ENCODE results near the gene OTUD1. TPM values are rescaled to one million over a fixed set of nuclear protein-coding genes. Genes with fewer than 3 reads are reported as not detected.

OTUD1 gene
- total RNA-seq, 1 donor from 2014 or later: 24.1 TPM

GRCh38 chr10:23422003-23422411 lies 16.9 kb upstream of the OTUD1 start:
- DNase-seq (ENCODE audit: low spot score): no peak

- no peak for DNase-seq (ENCODE audit: low spot score)
These were observed 6.7 kb upstream of the OTUD1 start for GRCh38 chr10:23432166-23432565.

- no peak for DNase-seq (ENCODE audit: low spot score)
These were observed 6.2 kb upstream of the OTUD1 start for GRCh38 chr10:23432639-23433038.

DNA sequence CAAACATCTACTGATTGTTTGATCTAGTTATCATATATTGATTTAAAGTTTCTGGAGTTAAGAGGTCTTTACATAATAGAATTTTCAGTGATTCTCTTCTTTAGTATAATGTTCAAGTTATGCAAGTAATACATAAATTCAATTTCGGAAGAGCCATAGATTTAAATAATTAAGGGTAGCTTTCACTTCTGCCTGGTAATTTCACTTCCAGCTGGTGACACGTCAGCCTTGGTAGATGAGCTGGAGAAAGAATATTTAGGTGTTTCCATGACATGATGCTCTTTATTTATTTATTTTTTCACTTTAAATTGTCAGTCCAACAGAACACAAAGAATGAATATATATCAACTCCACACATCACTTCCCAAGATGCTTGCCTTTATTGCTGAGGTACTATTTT lies 5.2 kb upstream of the OTUD1 start:
- no peak for DNase-seq (ENCODE audit: low spot score)

DNA sequence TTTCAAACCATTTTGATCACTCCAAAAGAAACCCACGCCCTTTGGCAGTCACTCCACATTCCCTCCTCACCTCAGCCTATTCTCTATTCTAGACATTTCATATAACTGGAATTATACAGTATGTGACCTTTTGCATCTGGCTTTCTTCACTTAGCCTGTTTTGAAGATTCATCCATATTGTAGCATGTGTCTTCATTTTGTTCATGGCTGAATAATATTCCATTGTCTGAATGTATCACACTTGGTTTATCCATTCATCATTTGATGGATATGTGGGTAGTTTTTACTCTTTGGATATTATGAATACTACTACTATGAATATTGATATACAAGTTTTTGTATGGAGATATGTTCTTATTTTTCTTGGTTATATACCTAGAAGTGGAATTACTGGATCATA lies 3.5 kb upstream of the OTUD1 start:
- DNase-seq (ENCODE audit: low spot score): no peak

GRCh38 chr10:23436983-23437382 lies 1.9 kb upstream of the OTUD1 start:
- DNase-seq (ENCODE audit: low spot score): no peak

- DNase-seq (ENCODE audit: low spot score): no peak
These were observed 820 bp upstream of the OTUD1 start for GRCh38 chr10:23437963-23438546.

- no peak for DNase-seq (ENCODE audit: low spot score)
These were observed 631 bp downstream of the OTUD1 start for GRCh38 chr10:23439452-23439960.

DNA sequence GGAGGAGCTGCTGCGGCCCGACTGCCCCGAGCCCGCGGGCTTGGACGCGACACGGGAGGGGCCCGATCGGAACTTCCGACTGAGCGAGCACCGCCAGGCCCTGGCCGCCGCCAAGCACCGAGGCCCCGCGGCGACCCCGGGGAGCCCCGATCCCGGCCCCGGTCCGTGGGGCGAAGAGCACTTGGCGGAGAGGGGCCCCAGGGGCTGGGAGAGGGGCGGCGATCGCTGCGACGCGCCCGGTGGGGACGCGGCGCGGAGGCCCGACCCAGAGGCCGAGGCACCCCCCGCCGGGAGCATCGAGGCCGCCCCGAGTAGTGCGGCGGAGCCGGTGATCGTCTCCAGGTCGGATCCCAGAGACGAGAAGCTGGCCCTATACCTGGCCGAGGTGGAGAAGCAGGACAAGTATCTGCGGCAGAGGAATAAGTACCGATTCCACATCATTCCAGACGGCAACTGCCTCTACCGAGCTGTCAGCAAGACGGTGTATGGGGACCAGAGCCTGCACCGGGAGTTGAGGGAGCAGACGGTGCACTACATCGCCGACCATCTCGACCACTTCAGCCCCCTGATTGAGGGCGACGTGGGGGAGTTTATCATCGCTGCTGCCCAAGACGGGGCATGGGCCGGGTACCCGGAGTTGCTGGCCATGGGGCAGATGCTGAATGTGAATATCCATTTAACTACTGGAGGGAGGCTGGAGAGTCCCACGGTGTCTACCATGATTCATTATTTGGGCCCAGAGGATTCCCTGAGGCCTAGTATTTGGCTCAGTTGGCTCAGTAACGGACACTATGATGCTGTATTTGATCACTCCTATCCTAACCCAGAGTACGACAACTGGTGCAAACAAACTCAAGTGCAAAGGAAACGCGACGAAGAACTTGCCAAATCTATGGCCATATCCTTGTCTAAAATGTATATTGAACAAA lies 1.4 kb downstream of the OTUD1 start:
- DNase-seq (ENCODE audit: low spot score): peak; percentile 19

- no peak for DNase-seq (ENCODE audit: low spot score)
These were observed 2.4 kb downstream of the OTUD1 start for GRCh38 chr10:23441251-23441650.

GRCh38 chr10:23442936-23443335 lies 4.1 kb downstream of the OTUD1 start:
- no peak for DNase-seq (ENCODE audit: low spot score)

DNA sequence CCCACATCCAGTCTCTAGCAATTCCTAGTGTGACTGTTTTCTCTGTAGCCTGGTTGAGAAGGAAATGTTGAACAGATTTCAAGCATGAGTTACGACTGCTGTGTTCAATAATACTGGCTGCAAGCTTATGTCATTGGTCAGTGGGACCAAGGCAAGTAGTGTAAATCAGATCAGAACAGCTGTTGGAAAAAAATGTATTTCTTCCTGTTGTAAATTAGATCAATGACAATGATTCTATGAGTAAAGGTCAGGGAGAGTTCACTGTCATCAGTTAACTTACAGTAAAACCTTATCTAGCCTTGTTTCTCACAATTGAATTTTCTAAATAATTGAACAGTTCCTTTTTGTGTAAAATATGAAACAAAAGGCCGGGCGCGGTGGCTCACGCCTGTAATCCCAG lies 6.7 kb downstream of the OTUD1 start:
- no peak for DNase-seq (ENCODE audit: low spot score)

- no peak for DNase-seq (ENCODE audit: low spot score)
These were observed 9.4 kb downstream of the OTUD1 start for GRCh38 chr10:23448323-23448722.

DNA sequence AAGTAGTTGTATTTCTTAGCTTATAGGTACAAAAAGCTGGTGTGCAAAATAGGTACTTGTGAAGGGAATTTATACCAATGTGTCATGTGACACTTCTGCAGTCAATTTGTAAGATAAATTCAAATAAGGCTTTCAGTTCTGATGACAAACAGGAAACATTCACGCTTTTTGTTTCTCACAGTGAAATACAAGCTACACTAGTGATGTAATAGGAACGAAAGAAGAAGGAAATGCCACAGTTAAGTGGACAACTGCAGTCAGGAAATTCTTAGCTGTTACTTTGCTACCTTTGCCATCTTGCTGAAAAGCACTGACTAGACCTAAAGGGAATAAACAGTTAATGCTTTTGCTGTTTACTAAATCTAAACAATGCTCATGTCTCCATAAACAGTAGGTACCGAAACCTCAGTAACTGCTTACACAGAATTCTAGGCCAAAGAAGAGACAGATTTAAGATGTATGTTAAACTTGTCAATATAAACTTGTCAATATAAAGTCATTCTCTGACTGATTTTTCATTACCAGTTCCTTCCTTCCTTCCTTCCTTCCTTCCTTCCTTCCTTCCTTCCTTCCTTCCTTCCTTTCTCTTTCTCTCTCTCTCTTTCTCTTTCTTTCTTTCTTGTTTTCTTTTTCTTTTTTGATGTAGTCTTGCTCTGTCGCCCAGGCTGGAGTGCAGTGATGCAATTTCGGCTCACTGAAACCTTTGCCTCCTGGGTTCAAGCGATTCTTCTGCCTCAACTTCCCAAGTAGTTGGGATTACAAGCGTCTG lies 10.1 kb downstream of the OTUD1 start:
- DNase-seq (ENCODE audit: low spot score): no peak

DNA sequence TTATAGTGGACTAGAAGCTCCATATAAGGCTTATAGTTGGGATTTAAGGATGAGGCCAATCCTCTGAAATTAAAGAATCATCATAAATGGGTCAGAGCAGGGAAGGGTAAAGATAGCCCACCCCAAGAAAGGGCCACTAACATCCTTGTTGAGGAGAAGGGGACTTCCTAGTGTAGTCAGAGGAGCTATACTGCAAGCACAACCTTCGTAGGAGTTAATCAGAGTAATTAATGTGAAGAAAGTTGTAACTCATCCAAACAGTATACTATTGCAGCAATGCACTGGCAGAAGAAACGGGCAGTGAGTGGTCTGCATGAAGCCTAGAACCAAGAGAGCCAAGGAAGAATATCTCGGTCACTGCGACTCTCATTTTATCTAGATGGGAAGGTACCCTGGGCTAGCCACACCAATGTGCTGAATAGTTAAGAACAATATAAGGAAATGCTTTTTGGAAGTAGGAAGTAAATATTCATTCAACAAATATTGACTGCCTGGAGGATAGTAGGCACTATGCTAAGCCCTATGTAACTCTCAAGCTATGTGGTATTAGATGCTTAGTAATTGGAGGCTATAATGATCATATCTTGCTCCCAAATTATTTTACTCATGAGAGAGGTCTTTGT lies 13.3 kb downstream of the OTUD1 start:
- DNase-seq (ENCODE audit: low spot score): no peak

DNA sequence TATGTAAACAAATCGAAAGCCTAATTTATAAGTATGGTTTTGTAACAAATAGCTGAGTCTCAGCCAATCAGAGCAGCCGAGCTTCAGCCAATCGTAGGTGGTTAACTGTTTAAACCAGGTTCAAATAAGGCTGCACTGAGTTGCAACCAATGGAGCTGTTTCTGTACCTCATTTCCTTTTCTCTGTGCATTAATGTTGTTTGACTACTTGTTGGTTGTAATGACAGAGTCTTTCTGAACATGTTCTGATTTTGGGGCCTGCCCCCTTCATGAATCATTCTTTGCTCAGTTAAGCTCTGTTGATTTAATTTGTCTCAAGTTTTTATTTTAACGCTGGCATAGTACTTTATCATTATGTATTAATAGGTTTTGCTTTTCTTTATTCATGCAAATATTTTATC lies 14.6 kb downstream of the OTUD1 start:
- DNase-seq (ENCODE audit: low spot score): no peak

DNA sequence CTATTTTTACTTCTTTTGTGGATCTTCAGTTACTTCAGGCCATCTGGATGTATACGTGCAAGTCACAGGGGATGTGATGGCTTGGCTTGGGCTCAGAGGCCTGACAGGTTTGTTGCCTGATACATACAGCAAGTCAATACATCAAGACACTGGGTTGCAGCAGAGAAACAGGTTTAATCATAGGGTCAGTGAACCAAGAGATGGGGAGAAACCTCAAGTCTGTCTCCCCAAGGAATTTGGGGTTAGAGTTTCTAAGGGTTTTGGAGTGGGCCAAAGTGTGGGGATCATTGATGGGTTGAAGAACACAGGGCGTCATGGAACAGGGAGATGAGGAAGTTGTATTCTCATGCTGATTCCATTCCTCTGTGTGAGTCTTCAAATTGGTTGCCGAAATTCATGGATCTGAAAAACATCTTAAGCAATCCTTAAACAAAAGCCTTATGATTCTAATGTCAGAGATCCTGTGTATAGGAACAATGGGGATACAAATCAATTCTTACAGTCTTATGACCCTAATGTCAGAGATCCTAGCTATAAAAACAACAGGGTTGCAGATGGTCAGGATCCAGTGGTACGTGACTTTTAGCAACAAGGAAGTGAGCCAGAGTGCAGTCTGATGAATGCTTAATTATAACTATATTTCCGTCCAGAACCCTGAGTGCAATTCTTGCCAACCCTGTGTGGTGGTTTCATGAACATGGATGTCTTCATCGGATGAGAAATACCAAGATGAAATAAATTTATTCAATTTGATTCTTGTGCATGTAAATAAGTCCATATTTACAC lies 18.9 kb downstream of the OTUD1 start:
- DNase-seq (ENCODE audit: low spot score): no peak

DNA sequence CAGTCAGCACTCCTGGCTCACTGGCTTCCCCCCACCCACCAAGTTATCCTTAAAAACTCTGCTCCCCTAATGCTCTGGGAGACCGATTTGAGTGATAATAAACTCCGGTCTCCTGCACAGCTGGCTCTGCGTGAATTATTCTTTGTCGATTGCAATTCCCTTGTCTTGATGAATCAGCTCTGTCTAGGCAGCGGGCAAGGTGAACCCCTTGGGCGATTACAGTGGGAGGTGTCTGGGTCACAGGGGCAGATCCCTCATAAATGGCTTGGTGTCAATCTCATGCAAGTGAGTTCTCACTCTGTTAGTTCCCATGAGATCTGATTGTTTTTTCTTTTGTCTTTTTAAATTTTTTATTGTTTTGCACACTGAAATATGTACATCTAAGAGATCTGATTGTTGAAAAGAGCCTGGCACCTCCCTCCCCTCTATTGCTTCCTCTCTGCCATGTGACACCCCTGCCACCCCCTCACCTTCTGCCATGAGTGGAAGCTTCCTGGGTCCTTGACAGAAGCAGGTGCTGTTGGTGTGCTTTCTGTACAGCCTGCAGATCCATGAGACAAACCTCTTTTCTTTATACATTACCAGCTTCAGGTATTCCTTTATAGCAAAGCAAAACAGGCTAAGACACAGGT lies 20.5 kb downstream of the OTUD1 start:
- DNase-seq (ENCODE audit: low spot score): no peak

GRCh38 chr10:23461557-23461956 lies 22.7 kb downstream of the OTUD1 start:
- DNase-seq (ENCODE audit: low spot score): no peak

DNA sequence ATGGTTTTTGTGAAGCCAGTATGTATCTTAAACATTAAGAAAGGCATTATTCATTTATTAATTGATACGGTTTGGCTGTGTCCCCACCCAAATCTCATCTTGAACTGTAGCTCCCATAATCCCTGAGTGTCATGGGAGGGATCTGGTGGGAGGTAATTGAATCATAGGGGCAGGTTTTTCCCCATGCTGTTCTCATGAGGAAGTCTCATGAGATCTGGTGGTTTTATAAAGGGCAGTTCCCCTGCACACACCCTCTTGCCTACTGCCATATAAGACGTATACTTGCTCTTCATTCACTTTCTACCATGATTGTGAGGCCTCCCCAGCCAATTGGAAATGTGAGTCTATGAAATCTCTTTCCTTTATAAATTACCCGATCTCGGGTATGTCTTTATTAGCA lies 28.1 kb downstream of the OTUD1 start:
- DNase-seq (ENCODE audit: low spot score): no peak

DNA sequence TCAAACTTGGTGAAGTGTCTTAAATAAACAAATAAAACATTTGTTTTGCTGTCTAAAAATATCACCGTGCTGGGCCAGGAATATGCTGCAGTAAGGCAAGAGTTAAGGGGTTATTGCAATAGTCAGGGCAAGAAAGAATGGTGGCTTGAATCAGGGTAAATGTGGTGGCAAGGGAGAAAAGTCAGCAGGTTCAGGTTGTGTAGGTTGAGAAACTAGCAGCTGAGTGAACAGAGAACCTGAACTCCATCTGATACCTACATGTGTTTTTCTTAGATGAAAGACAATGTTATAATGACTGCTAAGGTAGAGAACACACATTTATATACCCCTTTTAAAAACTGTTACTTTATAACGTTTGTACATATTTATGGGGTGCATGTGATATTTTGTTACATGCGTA lies 28.7 kb downstream of the OTUD1 start:
- DNase-seq (ENCODE audit: low spot score): no peak
